ENCODE measurements around the gene KIAA0513. TPM values are rescaled to one million over a fixed set of nuclear protein-coding genes. Genes with fewer than 3 reads are reported as not detected.

Gene KIAA0513
- total RNA-seq, 1 experiment from 2014 or later: 6.6 TPM

GRCh38 chr16:84993926-84994325 is 33.7 kb upstream of the KIAA0513 start:
- Histone ChIP-seq H4K20me1 (ENCODE audit: insufficient read depth) (no peaks in the 10 kb centered on the region), H3K27ac (ENCODE audit: low read depth, low read length) (no peak overlapping the region), H2AFZ (ENCODE audit: low read depth, low read length, poor library complexity, severe bottlenecking) (no peak overlapping the region), H3K9me2 (ENCODE audit: insufficient read depth) (no peaks in the 10 kb centered on the region), H3K4me2 (ENCODE audit: low read length) (no peak overlapping the region), H3K9me3 (ENCODE audit: control insufficient read depth in 1 of 2, insufficient read depth in 1 of 2, low read depth in 1 of 2, low read length in 2 of 2) (no peaks in the 10 kb centered on the region), H3K4me3 (replicated peaks in 1 of 2; ENCODE audit: low read depth in 1 of 2, low read length in 2 of 2) (no peak overlapping the region), H3K27me3 (ENCODE audit: insufficient read depth, low read length) (no peaks in the 10 kb centered on the region), H3K36me3 (ENCODE audit: control insufficient read depth in 1 of 2, insufficient read depth in 2 of 2, low read length in 2 of 2) (peaks cover 28 to 38% of the 10 kb centered on the region in 2 experiments), H3K79me2 (ENCODE audit: insufficient read depth, low read length) (peaks cover 59% of the 10 kb centered on the region), H3K4me1 (ENCODE audit: control insufficient read depth in 1 of 2, insufficient read depth in 2 of 2, low read length in 2 of 2) (peaks cover 10 to 13% of the 10 kb centered on the region in 2 experiments), H3K9ac (ENCODE audit: low read length) (no peak overlapping the region)
- intact Hi-C loops (cut with micrococcal nuclease): no loop called here
- CTCF ChIA-PET: no interaction called here
- RAD21 ChIA-PET (ENCODE audit: low non-redundant PET in 1 of 2, low total read pairs in 2 of 2, uncharacterized antibody in 2 of 2, unreplicated experiment in 2 of 2): no interaction called here
- TF ChIP-seq POLR2A (IDR thresholded peaks at IDR 0.05; ENCODE audit: borderline replicate concordance, extremely low read depth, insufficient read depth, insufficient read length) (no peak), YY1 (IDR thresholded peaks at IDR 0.05; ENCODE audit: extremely low read depth, insufficient replicate concordance, low read depth, low read length) (no peak), REST (IDR thresholded peaks at IDR 0.05; ENCODE audit: low read depth) (no peak), ATF3 (IDR thresholded peaks at IDR 0.05) (no peak), SRF (IDR thresholded peaks at IDR 0.05; ENCODE audit: low read depth) (no peak), CEBPB (IDR thresholded peaks at IDR 0.05; ENCODE audit: low read depth) (no peak), FOSL1 (IDR thresholded peaks at IDR 0.05; ENCODE audit: low read depth) (no peak), RAD21 (IDR thresholded peaks at IDR 0.05; ENCODE audit: low read depth) (no peak), MAX (IDR thresholded peaks at IDR 0.05) (no peak), SP1 (IDR thresholded peaks at IDR 0.05; ENCODE audit: low read depth) (no peak)
- DNase-seq (ENCODE audit: low read depth, low spot score): no peak
- POLR2A ChIA-PET: no interaction called here
- BruUV-seq (replicated peaks): no TSS peak
- ATAC-seq: no peak
